ENCODE measurements around the gene GJA3. TPM values are rescaled to one million over a fixed set of nuclear protein-coding genes. Genes with fewer than 3 reads are reported as not detected.

GJA3 gene
- total and polyA plus RNA-seq, 2 donors: 0.05 to 0.21 TPM

DNA sequence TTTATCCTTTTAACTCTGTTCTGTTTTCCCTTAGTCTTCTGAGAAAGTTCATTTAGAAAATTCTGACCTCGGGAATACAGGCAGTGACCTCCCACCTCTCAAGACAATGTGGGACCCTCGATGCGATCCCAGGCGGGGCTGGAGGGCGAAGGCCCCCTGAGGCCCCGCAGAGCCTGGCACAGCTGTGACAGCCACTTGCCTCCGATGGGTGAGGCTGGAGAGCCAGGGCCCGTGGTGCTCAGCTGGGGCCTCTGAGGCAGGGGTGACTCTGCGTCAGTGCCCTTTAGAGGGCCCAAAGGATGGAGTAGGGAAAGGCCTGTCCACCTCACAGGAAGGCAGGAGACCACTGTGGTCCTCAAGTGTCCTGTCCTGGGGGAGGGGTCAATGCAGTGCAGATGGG lies 10.3 kb downstream of the GJA3 start:
- no peaks in the 10 kb centered on the region for H3K4me1 ChIP-seq (ENCODE audit: insufficient read depth)
- no peak overlapping the region for H3K4me3 ChIP-seq (ENCODE audit: low read depth, low read length)
- no peaks in the 10 kb centered on the region for H3K36me3 ChIP-seq (ENCODE audit: insufficient read depth)
- DNase-seq (ENCODE audit: extremely low spot score): no peak
- WGBS: 84% methylated on average over 9 of the region's 9 CpGs
- H3K27ac ChIP-seq (ENCODE audit: low read depth): no peak overlapping the region

- Histone ChIP-seq H3K4me1 (ENCODE audit: insufficient read depth) (no peaks in the 10 kb centered on the region), H3K4me3 (ENCODE audit: low read depth, low read length) (no peak overlapping the region), H3K27ac (ENCODE audit: low read depth) (no peak overlapping the region), H3K36me3 (ENCODE audit: insufficient read depth) (no peaks in the 10 kb centered on the region)
- 67% methylated on average over 9 of the region's 9 CpGs for WGBS
- no peak for DNase-seq (ENCODE audit: extremely low spot score)
These were observed 11.1 kb downstream of the GJA3 start for GRCh38 chr13:20149762-20150161.

DNA sequence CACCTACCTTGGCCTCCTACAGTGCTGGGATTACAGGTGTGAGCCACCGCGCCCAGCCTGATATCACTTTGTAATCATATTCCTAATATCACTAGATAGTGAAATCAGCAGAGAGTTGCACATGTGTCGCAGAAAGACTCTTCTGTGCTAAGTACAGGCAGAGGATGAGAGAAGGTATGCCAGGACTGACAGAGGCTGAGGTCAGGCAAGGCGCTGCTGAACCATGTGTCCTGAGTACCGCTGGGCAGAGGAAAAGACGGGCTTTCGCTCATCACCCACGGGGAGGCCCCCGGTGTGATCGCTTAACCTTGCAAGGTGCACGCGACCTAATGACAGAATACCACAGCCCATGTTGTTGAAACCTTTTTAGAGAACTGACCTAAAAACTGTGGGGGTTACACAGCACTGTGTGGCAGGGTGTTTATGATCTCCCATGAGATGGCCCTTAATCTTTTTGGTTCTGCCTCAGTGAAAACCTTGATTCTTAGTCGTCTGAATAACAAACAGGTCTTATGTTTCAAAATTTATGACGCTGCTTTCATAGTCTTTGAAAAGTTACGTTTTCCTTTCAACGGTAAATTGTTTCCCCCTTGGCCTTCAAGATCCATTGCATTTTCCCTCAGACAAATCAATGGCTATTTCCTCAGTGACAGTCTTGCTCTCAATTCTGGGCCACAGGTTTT lies 12.2 kb downstream of the GJA3 start:
- 88% methylated on average over 16 of the region's 16 CpGs for whole genome bisulfite sequencing
- Histone ChIP-seq H3K36me3 (ENCODE audit: insufficient read depth) (no peaks in the 10 kb centered on the region), H3K4me1 (ENCODE audit: insufficient read depth) (no peaks in the 10 kb centered on the region), H3K27ac (ENCODE audit: low read depth) (no peak overlapping the region), H3K4me3 (ENCODE audit: low read depth, low read length) (no peak overlapping the region)
- DNase-seq (ENCODE audit: extremely low spot score): no peak

DNA sequence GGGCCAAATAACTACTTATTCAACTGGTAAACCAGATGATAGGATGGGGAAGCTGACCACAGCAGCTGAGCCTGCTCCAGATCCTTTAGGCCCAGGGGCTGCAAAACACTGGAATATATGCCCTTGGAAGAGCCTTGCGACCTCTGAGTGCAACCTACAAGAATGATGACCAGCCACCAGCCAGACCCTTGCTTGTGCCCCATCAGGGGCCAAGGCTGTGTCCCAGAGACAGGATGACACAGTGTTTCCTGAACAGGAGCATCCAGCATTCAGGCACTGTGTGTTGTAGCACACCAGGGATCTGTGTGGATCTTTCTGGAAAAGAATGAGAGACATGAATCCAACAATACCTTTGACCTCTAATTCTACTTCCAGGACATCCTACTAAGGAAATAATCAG lies 14.5 kb downstream of the GJA3 start:
- Histone ChIP-seq H3K4me1 (ENCODE audit: insufficient read depth) (peaks cover 2% of the 10 kb centered on the region), H3K4me3 (ENCODE audit: low read depth, low read length) (no peak overlapping the region), H3K27ac (ENCODE audit: low read depth) (no peak overlapping the region), H3K36me3 (ENCODE audit: insufficient read depth) (no peaks in the 10 kb centered on the region)
- DNase-seq (ENCODE audit: extremely low spot score): no peak
- WGBS: 96% methylated on average over 1 of the region's 1 CpG

DNA sequence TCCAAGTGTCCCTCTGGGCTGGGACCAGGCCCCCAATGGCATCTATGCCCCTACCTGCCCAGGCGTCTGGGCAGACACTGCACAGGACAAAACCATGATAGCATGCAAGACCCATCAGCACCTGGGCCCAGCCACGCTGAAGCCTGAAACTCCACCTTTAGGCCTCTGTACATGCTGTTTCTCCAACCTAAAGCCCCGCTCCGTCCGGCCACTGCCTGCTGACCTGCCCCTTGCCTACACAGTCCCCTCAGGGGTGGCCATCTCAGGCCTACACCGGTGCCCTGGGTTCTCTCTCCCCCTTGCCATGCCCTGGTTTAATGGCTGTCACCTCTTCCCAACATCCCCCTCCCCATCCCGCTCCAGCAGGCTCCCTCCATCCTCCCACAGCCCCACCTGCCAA lies 15.3 kb downstream of the GJA3 start:
- H3K4me3 ChIP-seq (ENCODE audit: low read depth, low read length): no peak overlapping the region
- H3K36me3 ChIP-seq (ENCODE audit: insufficient read depth): no peaks in the 10 kb centered on the region
- H3K4me1 ChIP-seq (ENCODE audit: insufficient read depth): peaks cover 2% of the 10 kb centered on the region
- H3K27ac ChIP-seq (ENCODE audit: low read depth): no peak overlapping the region
- no peak for DNase-seq (ENCODE audit: extremely low spot score)
- 88% methylated on average over 7 of the region's 7 CpGs for WGBS

- Histone ChIP-seq H3K36me3 (ENCODE audit: insufficient read depth) (no peaks in the 10 kb centered on the region), H3K4me3 (ENCODE audit: low read depth, low read length) (no peak overlapping the region), H3K4me1 (ENCODE audit: insufficient read depth) (peaks cover 2% of the 10 kb centered on the region), H3K27ac (ENCODE audit: low read depth) (no peak overlapping the region)
- no peak for DNase-seq (ENCODE audit: extremely low spot score)
- 84% methylated on average over 12 of the region's 12 CpGs for WGBS
These were observed 16.6 kb downstream of the GJA3 start for GRCh38 chr13:20144141-20144850.

GRCh38 chr13:20142927-20143480 lies 17.8 kb downstream of the GJA3 start:
- peaks cover 2% of the 10 kb centered on the region for H3K4me1 ChIP-seq (ENCODE audit: insufficient read depth)
- 87% methylated on average over 30 of the region's 30 CpGs for WGBS
- H3K4me3 ChIP-seq (ENCODE audit: low read depth, low read length): no peak overlapping the region
- H3K27ac ChIP-seq (ENCODE audit: low read depth): no peak overlapping the region
- H3K36me3 ChIP-seq (ENCODE audit: insufficient read depth): no peaks in the 10 kb centered on the region
- DNase-seq (ENCODE audit: extremely low spot score): no peak

DNA sequence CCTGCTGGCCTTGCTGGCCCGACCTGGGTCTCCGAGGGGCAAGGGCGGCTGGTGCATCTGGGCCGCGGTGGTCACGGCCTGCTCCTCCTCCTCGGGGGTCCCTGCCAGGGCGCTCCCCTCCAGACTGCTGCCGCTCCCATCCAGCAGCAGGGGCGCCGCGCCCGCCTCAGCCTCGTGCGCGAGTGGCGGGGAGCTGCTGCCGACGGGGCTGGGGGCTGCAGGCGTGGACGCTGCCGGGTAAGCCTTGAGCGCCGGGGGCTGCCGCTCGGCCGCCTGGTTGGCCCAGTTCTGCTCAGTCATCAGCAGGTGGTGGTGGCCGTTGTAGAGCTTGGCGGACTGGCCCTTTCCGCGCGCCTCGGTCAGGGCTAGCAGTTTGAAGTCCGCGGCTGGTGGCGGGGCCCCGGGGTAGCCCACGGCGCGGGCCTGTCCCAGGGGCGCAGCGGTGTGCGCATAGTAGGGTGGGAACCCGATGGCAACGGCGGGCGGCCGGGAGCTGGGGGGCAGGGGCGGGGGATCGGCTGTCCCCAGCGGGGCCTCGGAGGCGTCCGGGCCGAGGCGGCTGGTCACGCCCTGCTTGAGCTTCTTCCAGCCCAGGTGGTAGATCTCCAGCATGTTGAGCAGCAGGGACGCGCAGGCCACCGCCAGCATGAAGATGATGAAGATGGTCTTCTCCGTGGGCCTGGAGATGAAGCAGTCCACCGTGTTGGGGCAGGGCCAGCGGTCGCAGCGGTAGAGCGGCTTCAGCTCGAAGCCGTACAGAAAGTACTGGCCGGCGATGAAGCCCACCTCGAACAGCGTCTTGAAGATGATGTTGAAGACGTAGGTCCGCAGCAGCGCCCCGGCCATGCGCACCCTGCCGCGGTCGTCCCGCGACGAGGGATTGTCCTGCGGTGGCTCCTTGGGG lies 18.6 kb downstream of the GJA3 start:
- H3K4me3 ChIP-seq (ENCODE audit: low read depth, low read length): no peak overlapping the region
- 24% methylated on average over 84 of the region's 84 CpGs for WGBS

DNA sequence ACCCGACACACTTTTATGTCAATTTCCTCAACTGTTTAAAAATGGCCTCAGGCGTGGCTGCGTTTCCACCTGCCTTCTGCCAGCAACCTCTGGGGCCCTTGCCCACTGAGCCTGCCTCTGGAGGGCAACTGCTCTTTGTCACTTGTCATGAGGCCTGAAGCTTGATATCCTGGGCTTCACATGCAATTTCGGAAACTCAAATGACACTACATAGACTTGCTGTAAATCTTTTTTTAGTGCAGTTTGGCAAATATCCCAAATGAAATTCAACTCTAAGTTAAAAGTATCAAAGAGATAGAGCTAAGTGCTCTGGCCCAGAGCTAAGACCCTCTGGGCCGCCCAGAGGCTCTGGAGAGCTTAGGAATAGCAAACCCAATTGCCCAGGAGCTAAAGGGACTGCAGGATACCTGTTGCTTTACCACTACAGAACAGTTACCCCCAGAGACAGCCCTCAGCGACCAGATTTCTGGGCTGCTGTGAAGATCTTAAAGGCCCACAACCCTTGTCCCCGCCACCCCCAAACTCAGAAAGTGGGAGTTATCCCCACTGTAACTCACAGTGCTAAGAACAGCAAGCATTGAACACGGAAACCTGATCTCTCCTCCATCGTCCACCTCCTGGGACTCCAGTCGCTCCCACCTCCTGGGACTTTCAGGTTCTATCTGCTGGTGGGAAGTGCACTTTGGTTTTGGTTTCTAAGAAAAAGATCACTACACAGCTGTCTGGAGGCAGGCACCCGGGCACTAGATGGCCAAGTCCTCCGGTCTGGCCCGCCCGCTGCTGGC lies 19.4 kb downstream of the GJA3 start:
- DNase-seq (ENCODE audit: extremely low spot score): no peak
- 63% methylated on average over 14 of the region's 14 CpGs for WGBS
- H3K36me3 ChIP-seq (ENCODE audit: insufficient read depth): no peaks in the 10 kb centered on the region
- H3K4me1 ChIP-seq (ENCODE audit: insufficient read depth): peaks cover 2% of the 10 kb centered on the region
- H3K4me3 ChIP-seq (ENCODE audit: low read depth, low read length): no peak overlapping the region
- H3K27ac ChIP-seq (ENCODE audit: low read depth): no peak overlapping the region

More for the DNA sequence above, 18.6 kb downstream of the GJA3 start:
- no peak overlapping the region for H3K27ac ChIP-seq (ENCODE audit: low read depth)
- H3K36me3 ChIP-seq (ENCODE audit: insufficient read depth): no peaks in the 10 kb centered on the region
- peaks cover 2% of the 10 kb centered on the region for H3K4me1 ChIP-seq (ENCODE audit: insufficient read depth)
- no peak for DNase-seq (ENCODE audit: extremely low spot score)

DNA sequence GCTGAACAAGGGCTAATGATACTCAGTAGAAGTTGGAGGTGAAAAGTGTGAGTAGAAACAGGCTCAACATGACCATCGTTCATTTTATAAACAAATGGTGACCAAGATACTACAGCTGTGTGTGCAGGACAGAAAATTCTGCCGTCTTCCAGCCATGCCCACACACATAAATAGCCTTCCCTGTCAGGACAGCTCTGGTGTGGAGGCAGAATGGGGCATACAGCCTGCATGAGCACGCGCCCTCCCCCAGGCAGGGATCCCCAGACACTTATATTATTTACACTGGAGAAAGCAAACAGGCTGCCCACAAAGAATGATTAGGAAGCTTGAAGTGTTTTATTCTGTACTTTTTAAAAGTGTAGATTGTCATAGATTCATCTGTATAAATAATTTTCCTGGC lies 20.4 kb downstream of the GJA3 start:
- WGBS: 70% methylated on average over 4 of the region's 4 CpGs
- no peaks in the 10 kb centered on the region for H3K36me3 ChIP-seq (ENCODE audit: insufficient read depth)
- peaks cover 2% of the 10 kb centered on the region for H3K4me1 ChIP-seq (ENCODE audit: insufficient read depth)
- H3K27ac ChIP-seq (ENCODE audit: low read depth): no peak overlapping the region
- DNase-seq (ENCODE audit: extremely low spot score): no peak
- H3K4me3 ChIP-seq (ENCODE audit: low read depth, low read length): no peak overlapping the region

GRCh38 chr13:20137875-20138274 lies 23.0 kb downstream of the GJA3 start:
- 68% methylated on average over 2 of the region's 2 CpGs for WGBS
- H3K4me1 ChIP-seq (ENCODE audit: insufficient read depth): peaks cover 2% of the 10 kb centered on the region
- no peak for DNase-seq (ENCODE audit: extremely low spot score)

DNA sequence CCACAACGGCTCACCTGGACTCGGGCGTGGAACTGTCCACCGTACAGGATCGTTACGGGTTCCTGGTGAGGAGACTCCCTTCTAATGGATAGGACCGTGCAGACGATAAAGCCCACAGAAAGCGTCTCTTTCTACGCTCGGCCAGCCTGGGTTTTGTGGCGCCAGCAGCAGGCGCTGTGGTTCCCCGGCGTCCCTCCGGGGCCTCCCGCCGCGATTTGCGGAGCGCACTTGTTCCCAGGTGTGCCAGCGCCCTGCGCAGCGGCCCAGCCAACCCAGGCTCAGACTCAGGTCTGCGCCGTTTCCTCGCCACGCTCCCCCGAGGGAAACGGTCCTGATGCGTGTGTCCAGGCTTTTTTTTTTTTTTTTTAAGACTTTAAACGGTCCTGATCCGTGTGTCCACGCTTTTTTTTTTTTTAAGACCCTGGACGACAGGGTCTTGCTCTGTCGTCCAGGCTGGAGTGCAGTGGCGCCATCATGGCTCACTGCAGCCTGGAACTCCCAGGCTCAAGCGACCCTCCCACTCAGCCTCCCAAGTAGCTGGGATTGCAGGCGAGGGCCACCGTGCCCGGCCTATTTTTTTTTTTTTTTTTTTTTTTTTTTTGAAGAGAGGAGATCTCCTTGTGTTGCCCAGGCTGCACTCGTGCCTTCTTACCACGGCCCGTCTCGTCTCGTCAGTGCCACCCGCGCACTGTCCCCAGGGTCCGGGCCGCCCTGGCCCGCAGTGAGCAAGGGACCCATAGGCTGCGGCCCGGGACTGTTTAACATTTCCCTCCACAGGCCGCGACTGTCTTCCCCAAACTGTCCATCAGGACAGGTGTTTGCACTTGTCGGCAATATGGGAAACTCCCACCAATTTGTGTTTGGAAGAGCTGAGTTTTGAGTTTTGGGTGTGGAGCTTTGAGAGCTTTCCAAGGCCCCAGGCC lies 23.8 kb downstream of the GJA3 start:
- WGBS: 33% methylated on average over 56 of the region's 56 CpGs
- no peak overlapping the region for H3K4me3 ChIP-seq (ENCODE audit: low read depth, low read length)
- no peaks in the 10 kb centered on the region for H3K36me3 ChIP-seq (ENCODE audit: insufficient read depth)
- no peak for DNase-seq (ENCODE audit: extremely low spot score)
- H3K27ac ChIP-seq (ENCODE audit: low read depth): no peak overlapping the region
- peaks cover 2% of the 10 kb centered on the region for H3K4me1 ChIP-seq (ENCODE audit: insufficient read depth)

More at GRCh38 chr13:20137875-20138274, 23.0 kb downstream of the GJA3 start:
- H3K36me3 ChIP-seq (ENCODE audit: insufficient read depth): no peaks in the 10 kb centered on the region
- H3K27ac ChIP-seq (ENCODE audit: low read depth): no peak overlapping the region
- no peak overlapping the region for H3K4me3 ChIP-seq (ENCODE audit: low read depth, low read length)

Measured in urinary bladder (tissue), 4 donors.